ENCODE data around the gene CLEC12A. TPM values are rescaled to one million over a fixed set of nuclear protein-coding genes. Genes with fewer than 3 reads are reported as not detected.

The CLEC12A gene
- total RNA-seq, 1 experiment from 2014 or later, result not detected

DNA sequence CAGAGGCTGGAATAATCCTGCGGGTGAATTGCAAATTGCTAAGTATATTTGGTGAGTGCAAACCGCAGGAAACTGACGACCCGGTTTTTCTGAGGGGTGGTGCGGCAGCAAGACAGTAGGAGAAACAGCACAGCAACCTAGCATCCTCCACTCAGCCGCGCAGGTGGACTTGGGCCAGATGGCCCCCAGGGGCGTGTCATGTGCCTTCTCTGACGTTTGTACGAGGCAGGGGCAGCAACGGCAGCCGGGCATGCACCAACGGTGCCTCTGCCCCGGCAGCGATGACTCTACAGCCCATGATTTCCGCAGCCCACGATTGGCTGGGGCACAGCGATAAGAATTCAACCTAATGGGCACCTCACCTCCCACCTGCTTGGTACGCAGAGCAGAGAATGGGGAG lies 28.0 kb upstream of the CLEC12A start:
- Histone ChIP-seq H3K36me3 (ENCODE audit: low read depth, low read length) (no peaks in the 10 kb centered on the region), H3K27me3 (ENCODE audit: low read length) (peaks cover 19% of the 10 kb centered on the region), H2AFZ (ENCODE audit: low read length) (no peak overlapping the region), H3F3A (ENCODE audit: low read length, unreplicated experiment) (no peaks in the 10 kb centered on the region), H3K4me2 (ENCODE audit: low read length) (no peak overlapping the region), H3K4me1 (ENCODE audit: insufficient read depth, low read length) (no peaks in the 10 kb centered on the region), H3K4me3 (ENCODE audit: low read length) (no peak overlapping the region), H3K79me2 (ENCODE audit: low read length) (no peaks in the 10 kb centered on the region), H4K20me1 (ENCODE audit: low read length) (no peaks in the 10 kb centered on the region), H3K27ac (ENCODE audit: low read length) (no peak overlapping the region), H3K9me2 (replicated peaks; ENCODE audit: low read length) (no peaks in the 10 kb centered on the region), H3K9me3 (ENCODE audit: low read length) (no peaks in the 10 kb centered on the region), H3K9ac (ENCODE audit: low read length) (no peak overlapping the region)
- ChIA-PET POLR2A (ENCODE audit: unreplicated experiment) (no interaction called here), CTCF (no interaction called here)
- ATAC-seq, result no peak
- no TSS peak for BruUV-seq (replicated peaks)
- TF ChIP-seq EZH2phosphoT487 (IDR thresholded peaks at IDR 0.05; ENCODE audit: borderline replicate concordance, low read length) (no peak), EZH2 (IDR thresholded peaks at IDR 0.05; ENCODE audit: low read length, unreplicated experiment) (no peak)
- TF ChIP-seq, protein P1, sequence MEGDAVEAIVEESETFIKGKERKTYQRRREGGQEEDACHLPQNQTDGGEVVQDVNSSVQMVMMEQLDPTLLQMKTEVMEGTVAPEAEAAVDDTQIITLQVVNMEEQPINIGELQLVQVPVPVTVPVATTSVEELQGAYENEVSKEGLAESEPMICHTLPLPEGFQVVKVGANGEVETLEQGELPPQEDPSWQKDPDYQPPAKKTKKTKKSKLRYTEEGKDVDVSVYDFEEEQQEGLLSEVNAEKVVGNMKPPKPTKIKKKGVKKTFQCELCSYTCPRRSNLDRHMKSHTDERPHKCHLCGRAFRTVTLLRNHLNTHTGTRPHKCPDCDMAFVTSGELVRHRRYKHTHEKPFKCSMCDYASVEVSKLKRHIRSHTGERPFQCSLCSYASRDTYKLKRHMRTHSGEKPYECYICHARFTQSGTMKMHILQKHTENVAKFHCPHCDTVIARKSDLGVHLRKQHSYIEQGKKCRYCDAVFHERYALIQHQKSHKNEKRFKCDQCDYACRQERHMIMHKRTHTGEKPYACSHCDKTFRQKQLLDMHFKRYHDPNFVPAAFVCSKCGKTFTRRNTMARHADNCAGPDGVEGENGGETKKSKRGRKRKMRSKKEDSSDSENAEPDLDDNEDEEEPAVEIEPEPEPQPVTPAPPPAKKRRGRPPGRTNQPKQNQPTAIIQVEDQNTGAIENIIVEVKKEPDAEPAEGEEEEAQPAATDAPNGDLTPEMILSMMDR (conservative IDR thresholded peaks at IDR 0.05; ENCODE audit: low read depth, low read length), result no peak
- no peak for DNase-seq
- intact Hi-C loops (cut with micrococcal nuclease), result loop anchor here (5.0 to 10.0 kb wide), 2 partner anchors 62 to 199 kb away; no protein-coding TSS in a partner anchor

DNA sequence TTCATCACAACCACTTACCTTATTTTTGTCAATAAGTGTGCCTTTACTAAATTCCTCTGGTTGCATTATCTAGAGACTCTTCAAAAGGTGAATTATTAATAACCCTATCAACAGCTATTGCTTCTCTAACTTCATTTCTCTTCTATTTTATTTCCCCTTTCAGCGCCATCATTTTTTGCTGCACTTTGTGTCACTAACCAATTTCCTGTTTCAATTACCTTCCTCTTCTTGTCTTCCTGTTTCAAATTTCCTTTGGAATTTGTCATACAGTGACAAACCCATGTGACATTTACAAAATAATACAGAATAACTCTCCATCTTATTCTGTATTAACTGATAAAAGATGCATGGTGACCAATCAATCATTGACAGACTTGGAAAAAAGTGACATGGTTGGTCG lies 26.8 kb upstream of the CLEC12A start:
- no peak overlapping the region for H3K9ac ChIP-seq (ENCODE audit: low read length)
- DNase-seq (no peak), ATAC-seq (no peak)
- no peak overlapping the region for H3K4me2 ChIP-seq (ENCODE audit: low read length)
- BruUV-seq (replicated peaks), result no TSS peak
- intact Hi-C loops (cut with micrococcal nuclease), result loop anchor here (5.0 to 10.0 kb wide), 2 partner anchors 60 to 198 kb away; no protein-coding TSS in a partner anchor
- no peaks in the 10 kb centered on the region for H4K20me1 ChIP-seq (ENCODE audit: low read length)
- H3K9me3 ChIP-seq (ENCODE audit: low read length), result no peaks in the 10 kb centered on the region
- CTCF ChIA-PET, result no interaction called here
- H3K27ac ChIP-seq (ENCODE audit: low read length), result no peak overlapping the region
- no peaks in the 10 kb centered on the region for H3K9me2 ChIP-seq (replicated peaks; ENCODE audit: low read length)
- no peaks in the 10 kb centered on the region for H3F3A ChIP-seq (ENCODE audit: low read length, unreplicated experiment)
- H2AFZ ChIP-seq (ENCODE audit: low read length), result no peak overlapping the region
- POLR2A ChIA-PET (ENCODE audit: unreplicated experiment), result no interaction called here
- no peak overlapping the region for H3K4me3 ChIP-seq (ENCODE audit: low read length)
- H3K27me3 ChIP-seq (ENCODE audit: low read length), result peaks cover 25% of the 10 kb centered on the region
- no peaks in the 10 kb centered on the region for H3K36me3 ChIP-seq (ENCODE audit: low read depth, low read length)
- no peaks in the 10 kb centered on the region for H3K79me2 ChIP-seq (ENCODE audit: low read length)
- TF ChIP-seq EZH2phosphoT487 (IDR thresholded peaks at IDR 0.05; ENCODE audit: borderline replicate concordance, low read length) (no peak), EZH2 (IDR thresholded peaks at IDR 0.05; ENCODE audit: low read length, unreplicated experiment) (no peak)
- TF ChIP-seq, protein P1 (conservative IDR thresholded peaks at IDR 0.05; ENCODE audit: low read depth, low read length), result no peak
- no peaks in the 10 kb centered on the region for H3K4me1 ChIP-seq (ENCODE audit: insufficient read depth, low read length)

DNA sequence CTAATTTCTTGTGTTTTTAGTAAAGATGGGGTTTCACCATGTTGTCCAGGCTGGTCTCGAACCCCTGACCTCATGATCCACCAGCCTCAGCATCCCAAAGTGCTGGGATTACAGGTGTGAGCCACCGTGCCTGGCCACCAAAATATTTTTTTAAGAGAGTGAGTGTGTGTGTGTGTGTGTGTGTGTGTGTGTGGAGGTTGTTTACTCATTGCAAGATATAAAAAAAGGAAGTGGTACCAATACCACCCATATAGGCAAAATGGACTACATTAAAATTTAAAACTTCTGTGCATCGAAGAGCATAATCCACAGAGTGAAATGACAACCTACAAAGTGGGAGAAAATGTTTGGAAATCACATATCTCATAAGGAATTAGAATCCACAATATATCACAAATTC lies 23.5 kb upstream of the CLEC12A start:
- POLR2A ChIA-PET (ENCODE audit: unreplicated experiment), result no interaction called here
- no peaks in the 10 kb centered on the region for H3K36me3 ChIP-seq (ENCODE audit: low read depth, low read length)
- H3K9ac ChIP-seq (ENCODE audit: low read length), result no peak overlapping the region
- H4K20me1 ChIP-seq (ENCODE audit: low read length), result no peaks in the 10 kb centered on the region
- no peak for ATAC-seq
- intact Hi-C loops (cut with micrococcal nuclease), result loop anchor here (10.0 kb wide), 1 partner anchor 57 kb away; no protein-coding TSS in a partner anchor
- no peak for DNase-seq
- H3K9me2 ChIP-seq (replicated peaks; ENCODE audit: low read length), result no peaks in the 10 kb centered on the region
- H3K27me3 ChIP-seq (ENCODE audit: low read length), result peaks cover 15% of the 10 kb centered on the region; the same call in 1 of the 2 replicates
- no peak overlapping the region for H3K4me3 ChIP-seq (ENCODE audit: low read length)
- no peaks in the 10 kb centered on the region for H3K79me2 ChIP-seq (ENCODE audit: low read length)
- no peak overlapping the region for H2AFZ ChIP-seq (ENCODE audit: low read length)
- no peak overlapping the region for H3K4me2 ChIP-seq (ENCODE audit: low read length)
- CTCF ChIA-PET, result no interaction called here
- no TSS peak for BruUV-seq (replicated peaks)
- TF ChIP-seq, protein P1 (conservative IDR thresholded peaks at IDR 0.05; ENCODE audit: low read depth, low read length), result no peak
- TF ChIP-seq EZH2phosphoT487 (IDR thresholded peaks at IDR 0.05; ENCODE audit: borderline replicate concordance, low read length), result no peak
- TF ChIP-seq EZH2 (IDR thresholded peaks at IDR 0.05; ENCODE audit: low read length, unreplicated experiment), result no peak
- no peaks in the 10 kb centered on the region for H3F3A ChIP-seq (ENCODE audit: low read length, unreplicated experiment)
- no peaks in the 10 kb centered on the region for H3K4me1 ChIP-seq (ENCODE audit: insufficient read depth, low read length)
- H3K27ac ChIP-seq (ENCODE audit: low read length), result no peak overlapping the region
- H3K9me3 ChIP-seq (ENCODE audit: low read length), result no peaks in the 10 kb centered on the region

Data from PC-3 (cell line).